GM10266 (cell line): Measurements from ENCODE around the gene DOK4.
"Not testable (repeated sequence)": the region's sequence is repeated elsewhere in the genome, so short reads cannot be mapped to it uniquely, and the experiment has no call there.

ENCODE experiments used
- DNase-seq: peaks from one replicate; pipeline ENCODE4 v3.0.0; 2012; ENCODE audit errors: extremely low spot score
- TF ChIP-seq, protein P1 (sequence below): IDR thresholded peaks from 2 replicates; pipeline ENCODE4 v1.5.1; 2012; ENCODE audit warnings: mild to moderate bottlenecking, low read depth; ENCODE audit not compliant: control insufficient read depth, insufficient read depth; ENCODE audit errors: missing control alignments

Gene DOK4

GRCh38 chr16:57505169-57505568 lies 18.9 kb upstream of the DOK4 start:
- TF ChIP-seq, protein P1, sequence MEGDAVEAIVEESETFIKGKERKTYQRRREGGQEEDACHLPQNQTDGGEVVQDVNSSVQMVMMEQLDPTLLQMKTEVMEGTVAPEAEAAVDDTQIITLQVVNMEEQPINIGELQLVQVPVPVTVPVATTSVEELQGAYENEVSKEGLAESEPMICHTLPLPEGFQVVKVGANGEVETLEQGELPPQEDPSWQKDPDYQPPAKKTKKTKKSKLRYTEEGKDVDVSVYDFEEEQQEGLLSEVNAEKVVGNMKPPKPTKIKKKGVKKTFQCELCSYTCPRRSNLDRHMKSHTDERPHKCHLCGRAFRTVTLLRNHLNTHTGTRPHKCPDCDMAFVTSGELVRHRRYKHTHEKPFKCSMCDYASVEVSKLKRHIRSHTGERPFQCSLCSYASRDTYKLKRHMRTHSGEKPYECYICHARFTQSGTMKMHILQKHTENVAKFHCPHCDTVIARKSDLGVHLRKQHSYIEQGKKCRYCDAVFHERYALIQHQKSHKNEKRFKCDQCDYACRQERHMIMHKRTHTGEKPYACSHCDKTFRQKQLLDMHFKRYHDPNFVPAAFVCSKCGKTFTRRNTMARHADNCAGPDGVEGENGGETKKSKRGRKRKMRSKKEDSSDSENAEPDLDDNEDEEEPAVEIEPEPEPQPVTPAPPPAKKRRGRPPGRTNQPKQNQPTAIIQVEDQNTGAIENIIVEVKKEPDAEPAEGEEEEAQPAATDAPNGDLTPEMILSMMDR, result no peak
- no peak for DNase-seq

- no peak for DNase-seq
- TF ChIP-seq, protein P1, result no peak
These were observed 18.2 kb upstream of the DOK4 start for GRCh38 chr16:57504491-57504890.

DNA sequence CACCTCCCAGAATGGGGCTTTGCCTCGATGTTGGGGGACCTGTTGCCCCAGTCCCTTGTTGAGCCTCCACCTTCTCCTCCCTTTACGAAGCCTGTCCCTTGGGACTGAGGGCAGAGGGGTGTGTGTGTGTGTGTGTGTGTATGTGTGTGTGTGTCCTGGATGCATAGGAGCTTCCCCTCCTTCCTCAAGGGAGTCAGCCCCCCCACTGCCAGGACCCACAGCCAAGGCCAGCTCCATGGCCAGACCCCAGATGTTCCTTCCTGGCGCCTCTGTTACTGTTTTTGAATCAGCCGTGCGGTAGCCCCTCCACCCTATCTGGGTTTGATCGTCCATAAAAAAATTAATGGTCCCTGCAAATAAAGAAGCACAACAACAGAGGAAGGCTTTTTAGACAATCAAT lies 17.7 kb upstream of the DOK4 start:
- DNase-seq, result no peak

DNA sequence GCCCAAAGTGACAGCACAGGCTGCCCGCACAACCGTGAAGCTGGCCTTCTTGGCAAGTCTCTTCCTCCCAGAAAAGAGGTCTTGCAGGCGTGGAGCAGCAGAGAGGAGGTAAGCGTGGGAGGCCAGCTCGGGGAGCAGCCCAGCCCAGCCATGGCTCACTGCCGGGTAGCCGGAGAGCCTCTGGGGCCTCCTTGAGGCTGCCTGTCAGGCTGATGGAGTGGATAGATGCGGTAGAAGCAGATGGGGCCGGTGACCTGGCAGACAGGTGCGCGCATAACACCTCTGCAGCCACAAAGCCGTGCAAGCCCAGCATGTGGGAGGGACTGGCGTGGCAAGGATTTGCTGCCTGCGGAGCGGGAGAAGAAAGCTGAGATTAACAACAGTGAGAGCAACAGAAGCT lies 17.1 kb upstream of the DOK4 start:
- TF ChIP-seq, protein P1, result no peak
- DNase-seq, result no peak

More for the DNA sequence above, 17.7 kb upstream of the DOK4 start:
- TF ChIP-seq, protein P1, result no peak

DNA sequence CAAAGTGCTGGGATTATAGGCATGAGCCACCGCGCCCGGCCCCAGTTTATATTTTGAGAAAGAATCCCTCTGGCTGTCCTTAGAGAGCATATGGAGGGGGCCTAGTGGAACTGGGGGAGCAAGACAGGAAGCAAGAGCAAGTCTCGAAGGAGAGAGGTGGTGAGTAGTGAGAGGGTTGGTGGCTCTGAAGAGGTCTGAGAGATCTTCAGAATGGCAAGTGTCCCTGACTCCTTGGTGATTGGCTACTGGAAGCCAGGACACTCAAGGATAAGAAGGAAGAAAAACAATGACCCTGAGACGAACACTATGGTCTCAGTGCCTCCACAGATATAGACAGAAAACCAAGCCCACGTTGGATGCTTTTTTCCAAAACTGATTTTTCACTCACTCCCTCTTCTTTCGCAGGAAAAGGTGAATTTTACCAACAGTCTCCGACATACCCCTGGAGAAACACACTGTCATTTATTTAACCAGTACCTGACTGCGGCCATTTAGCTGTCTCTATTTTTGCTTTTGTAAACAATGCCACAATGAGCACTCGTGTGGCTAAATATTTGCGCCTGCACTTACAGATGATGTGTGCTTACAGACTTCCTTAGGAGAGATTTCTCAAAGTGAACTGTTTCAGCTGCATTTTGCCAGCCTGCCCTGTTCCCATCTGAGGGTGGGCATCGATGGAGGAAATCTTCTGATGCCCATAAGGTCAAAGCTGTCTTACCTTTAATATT lies 15.9 kb upstream of the DOK4 start:
- no peak for DNase-seq
- TF ChIP-seq, protein P1, result no peak

DNA sequence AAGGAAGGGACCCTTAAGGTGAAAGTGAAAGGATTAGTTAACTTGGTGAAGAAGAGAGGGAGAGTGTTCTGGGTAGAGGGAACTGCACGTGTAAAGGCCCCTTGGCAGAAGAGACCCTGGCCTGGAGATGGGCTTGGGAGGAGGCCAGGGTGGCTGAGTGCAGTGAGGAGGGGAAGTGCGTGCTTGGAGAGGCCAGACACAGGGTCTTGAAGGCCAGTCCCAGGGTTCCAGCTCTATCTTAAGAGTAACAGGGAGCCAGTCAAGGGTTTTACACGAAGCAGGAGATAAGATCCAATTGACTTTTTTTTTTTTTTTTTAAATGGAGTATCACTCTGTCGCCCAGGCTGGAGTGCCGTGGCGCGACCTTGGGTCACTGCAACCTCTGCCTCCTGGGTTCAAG lies 15.2 kb upstream of the DOK4 start:
- DNase-seq, result no peak
- TF ChIP-seq, protein P1, result no peak

GRCh38 chr16:57500578-57501111 lies 14.4 kb upstream of the DOK4 start:
- TF ChIP-seq, protein P1, result no peak
- no peak for DNase-seq

DNA sequence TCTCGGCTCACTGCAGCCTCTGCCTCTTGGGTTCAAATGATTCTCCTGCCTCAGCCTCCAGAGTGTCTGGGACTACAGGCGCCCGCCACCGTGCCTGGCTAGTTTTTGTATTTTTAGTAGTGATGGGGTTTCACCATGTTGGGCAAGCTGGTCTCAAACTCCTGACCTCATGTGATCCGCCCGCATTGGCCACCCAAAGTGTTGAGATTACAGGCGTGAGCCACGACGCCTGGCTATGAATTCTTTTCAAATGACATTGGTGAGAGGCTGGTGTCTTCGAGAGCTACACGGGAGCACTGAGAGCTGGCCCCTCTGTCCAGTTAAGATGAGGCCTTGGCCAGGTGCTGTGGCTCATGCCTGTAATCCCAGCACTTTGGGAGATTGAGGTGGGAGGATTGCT lies 13.6 kb upstream of the DOK4 start:
- DNase-seq, result not testable (repeated sequence)
